GM23248 (cell line): Measurements from ENCODE around the gene TAF4. TPM values are rescaled to one million over a fixed set of nuclear protein-coding genes. Genes with fewer than 3 reads are reported as not detected.

Experiments
- DNase-seq: peaks from one replicate; pipeline ENCODE4 v3.0.0-alpha.2; 2015
- H2AFZ ChIP-seq: fragments of 200-600 bp; sonication (generic); 2 replicates; pipeline ENCODE4 v1.6.1; 2016; ENCODE audit warnings: antibody characterized with exemption
- H3F3A ChIP-seq: fragments of 200-600 bp; sonication (generic); 2 replicates; pipeline ENCODE4 v1.6.1; 2016; ENCODE audit warnings: mild to moderate bottlenecking, antibody characterized with exemption, mixed run types; ENCODE audit not compliant: insufficient read depth
- H3K27ac ChIP-seq: fragments of 200-600 bp; sonication (generic); 2 replicates; pipeline ENCODE4 v1.5.1; 2016; ENCODE audit warnings: mild to moderate bottlenecking
- H3K27me3 ChIP-seq: fragments of 200-600 bp; sonication (generic); replicated peaks from 2 replicates; pipeline ENCODE4 v1.6.1; 2016; ENCODE audit warnings: mild to moderate bottlenecking; ENCODE audit not compliant: insufficient read depth
- H3K36me3 ChIP-seq: fragments of 200-600 bp; sonication (generic); 2 replicates; pipeline ENCODE4 v1.6.1; 2016; ENCODE audit warnings: low read depth, mild to moderate bottlenecking
- H3K4me1 ChIP-seq: fragments of 200-600 bp; sonication (generic); 2 replicates; pipeline ENCODE4 v1.6.1; 2016; ENCODE audit warnings: mild to moderate bottlenecking; ENCODE audit not compliant: insufficient read depth
- H3K4me2 ChIP-seq: fragments of 200-600 bp; sonication (generic); one replicate; pipeline ENCODE4 v1.6.1; 2016; ENCODE audit warnings: mild to moderate bottlenecking; ENCODE audit not compliant: unreplicated experiment
- H3K4me3 ChIP-seq: fragments of 200-600 bp; sonication (generic); 2 replicates; pipeline ENCODE4 v1.5.1; 2016; ENCODE audit warnings: mild to moderate bottlenecking
- H3K79me2 ChIP-seq: fragments of 200-600 bp; sonication (generic); 2 replicates; pipeline ENCODE4 v1.6.1; 2016; ENCODE audit warnings: mild to moderate bottlenecking; ENCODE audit not compliant: insufficient read depth
- H3K9ac ChIP-seq: fragments of 200-600 bp; sonication (generic); 2 replicates; pipeline ENCODE4 v1.6.1; 2016; ENCODE audit warnings: mild to moderate bottlenecking
- H3K9me2 ChIP-seq: fragments of 200-600 bp; sonication (generic); 2 replicates; pipeline ENCODE4 v1.6.1; 2016; ENCODE audit warnings: mixed run types, mild to moderate bottlenecking, moderate library complexity; ENCODE audit not compliant: insufficient read depth
- H3K9me3 ChIP-seq: fragments of 200-600 bp; sonication (generic); one replicate; pipeline ENCODE4 v1.6.1; 2017; ENCODE audit warnings: low read depth
- H4K20me1 ChIP-seq: fragments of 200-600 bp; sonication (generic); 2 replicates; pipeline ENCODE4 v1.6.0; 2016; ENCODE audit not compliant: insufficient read depth
- EZH2 ChIP-seq: fragments of 200-600 bp; sonication (generic); IDR thresholded peaks from 2 replicates; pipeline ENCODE4 v1.6.1; 2018; ENCODE audit warnings: antibody characterized with exemption, mild to moderate bottlenecking; ENCODE audit not compliant: insufficient read depth, poor library complexity, severe bottlenecking
- EZH2phosphoT487 ChIP-seq: fragments of 200-600 bp; sonication (generic); IDR thresholded peaks from 2 replicates; pipeline ENCODE4 v1.6.1; 2018; ENCODE audit warnings: antibody characterized with exemption, moderate library complexity, mild to moderate bottlenecking, low read depth; ENCODE audit not compliant: insufficient read depth
- WGBS, 2 experiments: methylation state at CpG; one replicate each; pipeline ENCODE4 v1.1.6; 2015 to 2017; ENCODE audit warnings: low lambda C conversion rate in 2 of 2, low coverage in 1 of 2; ENCODE audit errors: missing lambda C conversion rate in 2 of 2; 5-methylcytosine and 5-hydroxymethylcytosine counted together
- in situ Hi-C: fragments of 300-500 bp; cut with MboI; formaldehyde crosslinking; loops from 2 replicates; pipeline ENCODE4 v1.15.0; 2020
- polyA plus RNA-seq: library from polyadenylated mRNA; unstranded; fragments of >200 nt; fragmentation: Nextera tagmentation; extraction: Ambion mirVana; gene quantifications from 2 replicates; pipeline ENCODE4 v1.2.1, GENCODE V29; 2016
- total RNA-seq: library from RNA; depleted of rRNA; stranded (reverse); fragments of >200 nt; shearing (Covaris generic); gene quantifications from 2 replicates; pipeline ENCODE4 v1.2.3, GENCODE V29; 2014

TAF4 gene
- total and polyA plus RNA-seq, 2 experiments from 2014 or later: 1.4 to 2.9 TPM

- no peaks in the 10 kb centered on the region for H3K4me1 ChIP-seq
- H3K4me2 ChIP-seq: no peak overlapping the region
- TF ChIP-seq EZH2 (no peak), EZH2phosphoT487 (no peak)
- H3K4me3 ChIP-seq: no peak overlapping the region
- H3K9me2 ChIP-seq: no peaks in the 10 kb centered on the region
- DNase-seq: no peak
- H3K9ac ChIP-seq: no peak overlapping the region
- H3K27ac ChIP-seq: no peak overlapping the region
- H2AFZ ChIP-seq: no peak overlapping the region
- H3K27me3 ChIP-seq: no peaks in the 10 kb centered on the region
- H3K79me2 ChIP-seq: no peaks in the 10 kb centered on the region
- no peaks in the 10 kb centered on the region for H4K20me1 ChIP-seq
- in situ Hi-C loops: no loop called here
- H3K9me3 ChIP-seq: no peaks in the 10 kb centered on the region
- WGBS, 2 experiments: 95 to 97% methylated on average over 5 to 12 of the region's 12 CpGs
- no peaks in the 10 kb centered on the region for H3F3A ChIP-seq
- no peaks in the 10 kb centered on the region for H3K36me3 ChIP-seq
Observed at GRCh38 chr20:61979090-61979489, 86.6 kb downstream of the TAF4 start.

GRCh38 chr20:61978491-61978890 is 87.2 kb downstream of the TAF4 start:
- H3K27me3 ChIP-seq: no peaks in the 10 kb centered on the region
- no peak overlapping the region for H3K4me2 ChIP-seq
- H3K36me3 ChIP-seq: no peaks in the 10 kb centered on the region
- H3K9me2 ChIP-seq: no peaks in the 10 kb centered on the region
- H3K27ac ChIP-seq: no peak overlapping the region
- H4K20me1 ChIP-seq: no peaks in the 10 kb centered on the region
- no peak for DNase-seq
- H3K79me2 ChIP-seq: no peaks in the 10 kb centered on the region
- no peaks in the 10 kb centered on the region for H3K4me1 ChIP-seq
- in situ Hi-C loops: no loop called here
- H3K4me3 ChIP-seq: no peak overlapping the region
- H3K9ac ChIP-seq: no peak overlapping the region
- WGBS, 2 experiments: 93 to 98% methylated on average over 4 to 20 of the region's 20 CpGs
- no peak for TF ChIP-seq EZH2
- no peak for TF ChIP-seq EZH2phosphoT487
- H3K9me3 ChIP-seq: no peaks in the 10 kb centered on the region
- no peak overlapping the region for H2AFZ ChIP-seq
- H3F3A ChIP-seq: no peaks in the 10 kb centered on the region

GRCh38 chr20:61977419-61977786 is 88.3 kb downstream of the TAF4 start:
- Histone ChIP-seq H3K4me2 (no peak overlapping the region), H4K20me1 (no peaks in the 10 kb centered on the region), H2AFZ (no peak overlapping the region), H3K4me3 (no peak overlapping the region), H3K27me3 (no peaks in the 10 kb centered on the region), H3K9me2 (no peaks in the 10 kb centered on the region), H3K27ac (no peak overlapping the region), H3F3A (no peaks in the 10 kb centered on the region), H3K4me1 (no peaks in the 10 kb centered on the region), H3K9ac (no peak overlapping the region), H3K36me3 (no peaks in the 10 kb centered on the region), H3K79me2 (no peaks in the 10 kb centered on the region), H3K9me3 (no peaks in the 10 kb centered on the region)
- in situ Hi-C loops: no loop called here
- TF ChIP-seq EZH2 (no peak), EZH2phosphoT487 (no peak)
- no peak for DNase-seq
- 90 to 93% methylated on average over 10 of the region's 10 CpGs for WGBS, 2 experiments

- in situ Hi-C loops: no loop called here
Observed at GRCh38 chr20:61976644-61977418, 88.8 kb downstream of the TAF4 start.

More at GRCh38 chr20:61976644-61977418, 88.8 kb downstream of the TAF4 start:
- H3K27ac ChIP-seq: no peak overlapping the region
- TF ChIP-seq EZH2phosphoT487: no peak
- no peak for TF ChIP-seq EZH2
- no peak overlapping the region for H2AFZ ChIP-seq
- no peaks in the 10 kb centered on the region for H3K9me3 ChIP-seq
- no peaks in the 10 kb centered on the region for H3F3A ChIP-seq
- H3K27me3 ChIP-seq: no peaks in the 10 kb centered on the region
- H3K36me3 ChIP-seq: no peaks in the 10 kb centered on the region
- H3K4me1 ChIP-seq: no peaks in the 10 kb centered on the region
- H3K4me2 ChIP-seq: no peak overlapping the region
- H3K79me2 ChIP-seq: no peaks in the 10 kb centered on the region
- WGBS, 2 experiments: 92 to 96% methylated on average over 32 to 40 of the region's 45 CpGs
- H4K20me1 ChIP-seq: no peaks in the 10 kb centered on the region
- DNase-seq: no peak
- H3K9ac ChIP-seq: no peak overlapping the region
- H3K4me3 ChIP-seq: no peak overlapping the region
- H3K9me2 ChIP-seq: no peaks in the 10 kb centered on the region
